ENCODE measurements around the gene EVPLL.

DNA sequence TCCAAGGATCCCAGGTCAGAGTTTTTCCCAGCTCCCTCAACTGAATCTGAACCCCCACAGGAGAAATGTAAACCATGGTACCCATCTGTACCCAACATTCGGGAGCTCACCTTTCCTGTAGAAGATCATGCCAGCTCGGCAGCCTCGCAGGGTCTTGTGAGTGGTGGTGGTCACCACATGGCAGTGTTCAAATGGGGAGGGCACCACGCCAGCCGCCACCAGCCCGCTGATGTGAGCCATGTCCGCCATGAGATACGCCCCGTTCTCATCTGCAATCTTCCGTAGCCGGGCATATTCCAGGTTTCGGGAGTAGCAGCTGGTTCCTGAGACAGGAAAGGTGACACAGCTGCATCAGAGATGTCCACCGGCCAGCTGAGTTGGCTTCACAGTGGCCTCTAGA lies 37.6 kb upstream of the EVPLL start:
- TF ChIP-seq, protein P1, sequence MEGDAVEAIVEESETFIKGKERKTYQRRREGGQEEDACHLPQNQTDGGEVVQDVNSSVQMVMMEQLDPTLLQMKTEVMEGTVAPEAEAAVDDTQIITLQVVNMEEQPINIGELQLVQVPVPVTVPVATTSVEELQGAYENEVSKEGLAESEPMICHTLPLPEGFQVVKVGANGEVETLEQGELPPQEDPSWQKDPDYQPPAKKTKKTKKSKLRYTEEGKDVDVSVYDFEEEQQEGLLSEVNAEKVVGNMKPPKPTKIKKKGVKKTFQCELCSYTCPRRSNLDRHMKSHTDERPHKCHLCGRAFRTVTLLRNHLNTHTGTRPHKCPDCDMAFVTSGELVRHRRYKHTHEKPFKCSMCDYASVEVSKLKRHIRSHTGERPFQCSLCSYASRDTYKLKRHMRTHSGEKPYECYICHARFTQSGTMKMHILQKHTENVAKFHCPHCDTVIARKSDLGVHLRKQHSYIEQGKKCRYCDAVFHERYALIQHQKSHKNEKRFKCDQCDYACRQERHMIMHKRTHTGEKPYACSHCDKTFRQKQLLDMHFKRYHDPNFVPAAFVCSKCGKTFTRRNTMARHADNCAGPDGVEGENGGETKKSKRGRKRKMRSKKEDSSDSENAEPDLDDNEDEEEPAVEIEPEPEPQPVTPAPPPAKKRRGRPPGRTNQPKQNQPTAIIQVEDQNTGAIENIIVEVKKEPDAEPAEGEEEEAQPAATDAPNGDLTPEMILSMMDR (IDR thresholded peaks at IDR 0.05; ENCODE audit: low read depth, low read length): no peak
- TF ChIP-seq EZH2phosphoT487 (IDR thresholded peaks at IDR 0.05; ENCODE audit: low read depth): no peak

Data from OCI-LY3 (cell line).